B cell (primary cell): ENCODE measurements around the gene HPCAL4. TPM values are rescaled to one million over a fixed set of nuclear protein-coding genes. Genes with fewer than 3 reads are reported as not detected.

Source experiments
- ATAC-seq: fragments of 200-7000 bp; cut with Tn5 transposase; one replicate; pipeline ENCODE4 v1.10.0; 2021; ENCODE audit warnings: low read depth, mild to moderate bottlenecking, moderate number of reproducible peaks, moderate library complexity
- CTCF ChIA-PET: fragments of 350-600 bp; sonication (Branson Sonifier 250); formaldehyde crosslinking; loops from one replicate; lab custom pipeline; 2021; ENCODE audit warnings: antibody characterized with exemption, inconsistent platforms; lab: Charles Lee
- POLR2A ChIA-PET: fragments of 350-600 bp; sonication (Branson Sonifier 250); formaldehyde crosslinking; loops from one replicate; lab custom pipeline; 2021; ENCODE audit warnings: antibody characterized with exemption; lab: Charles Lee
- DNase-seq: peaks from one replicate; pipeline ENCODE4 v3.0.0; 2013
- H2AFZ ChIP-seq: 2 replicates; pipeline ENCODE4 v1.6.1; 2012; ENCODE audit warnings: mild to moderate bottlenecking, low read depth, low read length; ENCODE audit not compliant: insufficient read depth, poor library complexity, severe bottlenecking
- H3K27ac ChIP-seq, 2 donors: 1 replicate in 1 of 2; 2 replicates in 1 of 2; pipeline ENCODE4 v1.5.1; 2012 to 2013; ENCODE audit warnings: low read length in 2 of 2, mild to moderate bottlenecking in 2 of 2, moderate library complexity in 1 of 2
- H3K27me3 ChIP-seq, 4 experiments: fragments of 200-600 bp in 1 of 4; sonication (generic) in 1 of 4; replicated peaks in 1 of 4; 1 replicate in 2 of 4; 2 replicates in 2 of 4; pipeline versions ENCODE4 v1.6.1 to v1.7.0; 2013 to 2016; ENCODE audit warnings: low read length in 3 of 4, mild to moderate bottlenecking in 2 of 4, mixed read lengths in 1 of 4, moderate library complexity in 1 of 4; ENCODE audit not compliant: insufficient read depth in 4 of 4, control insufficient read depth in 3 of 4; ENCODE audit errors: control extremely low read depth in 1 of 4
- H3K36me3 ChIP-seq, 2 experiments: replicated peaks in 1 of 2; 1 replicate in 1 of 2; 2 replicates in 1 of 2; pipeline versions ENCODE4 v1.6.1 to v1.7.1; 2013; ENCODE audit warnings: low read length in 1 of 2; ENCODE audit not compliant: insufficient read depth in 2 of 2, control insufficient read depth in 1 of 2; ENCODE audit errors: control extremely low read depth in 1 of 2, extremely low read depth in 1 of 2
- H3K4me1 ChIP-seq, 2 donors: fragments of 200-600 bp in 1 of 2; sonication (generic) in 1 of 2; 1 replicate in 1 of 2; 2 replicates in 1 of 2; pipeline versions ENCODE4 v1.5.1 to v1.6.1; 2013 to 2017; ENCODE audit warnings: low read length in 2 of 2; ENCODE audit not compliant: control insufficient read depth in 2 of 2, insufficient read depth in 2 of 2
- H3K4me2 ChIP-seq: replicated peaks from 2 replicates; pipeline ENCODE3; 2012; ENCODE audit warnings: mild to moderate bottlenecking, low read depth, low read length; ENCODE audit not compliant: poor library complexity, severe bottlenecking
- H3K4me3 ChIP-seq, 5 experiments: fragments of 200-600 bp in 1 of 5; sonication (generic) in 1 of 5; 1 replicate in 3 of 5; 2 replicates in 2 of 5; pipeline versions ENCODE4 v1.5.1 to v1.7.0; 2011 to 2016; ENCODE audit warnings: low read length in 4 of 5, mild to moderate bottlenecking in 4 of 5, low read depth in 2 of 5, control low read depth in 1 of 5, moderate library complexity in 1 of 5; ENCODE audit not compliant: insufficient read depth in 1 of 5; ENCODE audit errors: control extremely low read depth in 1 of 5, extremely low read depth in 1 of 5
- H3K79me2 ChIP-seq: fragments of 200-600 bp; sonication (generic); one replicate; pipeline ENCODE4 v1.6.0; 2016; ENCODE audit warnings: low read length; ENCODE audit not compliant: control insufficient read depth, insufficient read depth
- H3K9ac ChIP-seq: fragments of 200-600 bp; sonication (generic); 2 replicates; pipeline ENCODE4 v1.6.1; 2017; ENCODE audit warnings: mild to moderate bottlenecking, low read length, moderate library complexity
- H3K9me3 ChIP-seq, 3 donors: one replicate each; pipeline versions ENCODE4 v1.6.1 to v1.7.1; 2013; ENCODE audit warnings: low read length in 2 of 3; ENCODE audit not compliant: control insufficient read depth in 2 of 3, insufficient read depth in 1 of 3; ENCODE audit errors: control extremely low read depth in 1 of 3
- H4K20me1 ChIP-seq: 2 replicates; pipeline ENCODE4 v1.6.0; 2012; ENCODE audit warnings: mild to moderate bottlenecking, low read length; ENCODE audit not compliant: insufficient read depth, control insufficient read depth, poor library complexity, severe bottlenecking
- H3K27ac Mint-ChIP-seq: one replicate; pipeline ENCODE4 v1.8.0; 2021; ENCODE audit warnings: mixed read lengths
- H3K27me3 Mint-ChIP-seq: one replicate; pipeline ENCODE4 v1.8.0; 2021; ENCODE audit warnings: mixed read lengths
- H3K4me1 Mint-ChIP-seq: one replicate; pipeline ENCODE4 v1.8.0; 2021; ENCODE audit warnings: mixed read lengths
- H3K4me3 Mint-ChIP-seq: one replicate; pipeline ENCODE4 v1.8.0; 2021; ENCODE audit warnings: mixed read lengths
- H3K9me3 Mint-ChIP-seq: one replicate; pipeline ENCODE4 v1.8.0; 2022; ENCODE audit warnings: mixed read lengths; ENCODE audit not compliant: insufficient read depth
- EZH2 ChIP-seq: IDR thresholded peaks from 2 replicates; pipeline ENCODE4 v1.6.1; 2012; ENCODE audit warnings: borderline replicate concordance, low read depth, mild to moderate bottlenecking, moderate library complexity, low read length; ENCODE audit not compliant: insufficient read depth, poor library complexity, severe bottlenecking
- WGBS: methylation state at CpG from one replicate; pipeline ENCODE4 v1.1.5; 2013; ENCODE audit warnings: missing lambda C conversion rate; ENCODE audit not compliant: insufficient coverage; 5-methylcytosine and 5-hydroxymethylcytosine counted together
- intact Hi-C: fragments of 100-400 bp; cut with micrococcal nuclease; formaldehyde crosslinking; loops from one replicate; pipeline ENCODE4 v1.10.0; 2022
- polyA plus RNA-seq: library from polyadenylated mRNA; depleted of rRNA; stranded (reverse); fragments of >200 nt; gene quantifications from 2 replicates; pipeline ENCODE4 v1.2.3, GENCODE V29; 2012
- total RNA-seq, 2 donors: library from RNA; stranded (reverse); fragments of 120-200 nt in 1 of 2; gene quantifications; 1 replicate in 1 of 2; 2 replicates in 1 of 2; pipeline versions ENCODE4 v1.2.3 to v1.2.4, GENCODE V29; 2013 to 2022
- TF ChIP-seq, protein P1 (sequence below): fragments of 200-600 bp; IDR thresholded peaks from one replicate; pipeline ENCODE4 v1.8.0; 2022; ENCODE audit warnings: antibody characterized with exemption, mild to moderate bottlenecking

HPCAL4 gene
- total and polyA plus RNA-seq, 2 donors (not counting 1 experiment from before 2014, with no cell fraction given) = not detected

DNA sequence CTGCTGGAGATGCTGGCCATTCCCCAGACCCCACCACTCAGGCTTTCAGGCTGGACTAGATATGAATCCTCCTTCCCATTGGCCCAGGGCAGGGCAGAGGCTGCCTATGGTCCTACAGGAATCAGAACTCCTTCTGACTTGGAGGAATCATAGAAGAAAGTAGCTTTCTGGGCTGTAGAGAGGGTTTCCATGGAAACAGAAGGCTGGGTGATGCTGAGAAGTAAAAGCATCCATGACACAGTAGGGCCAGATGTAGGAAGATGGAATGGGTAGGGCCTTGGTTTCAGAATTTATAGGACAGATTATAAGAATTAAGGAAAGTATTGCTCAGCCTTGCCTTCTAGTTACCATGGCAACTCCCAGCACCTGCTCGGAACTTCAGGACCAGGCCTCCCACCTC lies 28.4 kb downstream of the HPCAL4 start:
- H3K9me3 Mint-ChIP-seq = no peaks in the 10 kb centered on the region
- WGBS = no CpG with 5 or more reads among the region's 1 CpG
- H3K9ac ChIP-seq = no peak overlapping the region
- H3K4me2 ChIP-seq = no peak overlapping the region
- H3K4me1 Mint-ChIP-seq = peaks cover 3% of the 10 kb centered on the region
- H3K27me3 Mint-ChIP-seq = no peaks in the 10 kb centered on the region
- H3K27ac ChIP-seq = no peak overlapping the region
- ChIA-PET POLR2A (no interaction called here), CTCF (interaction anchor here (1.9 to 2.6 kb wide), 2 partner anchors 10 to 57 kb away, joined by 4 to 14 read pairs; no protein-coding TSS in a partner anchor)
- intact Hi-C loops = no loop called here
- no peak overlapping the region for H3K27ac Mint-ChIP-seq
- H3K36me3 ChIP-seq = no peaks in the 10 kb centered on the region
- DNase-seq (no peak), ATAC-seq (no peak)
- no peaks in the 10 kb centered on the region for H4K20me1 ChIP-seq
- H3K4me3 ChIP-seq = no peak overlapping the region
- H3K79me2 ChIP-seq = no peaks in the 10 kb centered on the region
- no peak overlapping the region for H2AFZ ChIP-seq
- peaks cover 0 to 9% (median 1%) of the 10 kb centered on the region in 4 experiments for H3K27me3 ChIP-seq
- H3K9me3 ChIP-seq = no peaks in the 10 kb centered on the region
- H3K4me1 ChIP-seq = peaks cover 0 to 2% of the 10 kb centered on the region in 2 donors
- no peak overlapping the region for H3K4me3 Mint-ChIP-seq
- no peak for TF ChIP-seq EZH2
- TF ChIP-seq, protein P1, sequence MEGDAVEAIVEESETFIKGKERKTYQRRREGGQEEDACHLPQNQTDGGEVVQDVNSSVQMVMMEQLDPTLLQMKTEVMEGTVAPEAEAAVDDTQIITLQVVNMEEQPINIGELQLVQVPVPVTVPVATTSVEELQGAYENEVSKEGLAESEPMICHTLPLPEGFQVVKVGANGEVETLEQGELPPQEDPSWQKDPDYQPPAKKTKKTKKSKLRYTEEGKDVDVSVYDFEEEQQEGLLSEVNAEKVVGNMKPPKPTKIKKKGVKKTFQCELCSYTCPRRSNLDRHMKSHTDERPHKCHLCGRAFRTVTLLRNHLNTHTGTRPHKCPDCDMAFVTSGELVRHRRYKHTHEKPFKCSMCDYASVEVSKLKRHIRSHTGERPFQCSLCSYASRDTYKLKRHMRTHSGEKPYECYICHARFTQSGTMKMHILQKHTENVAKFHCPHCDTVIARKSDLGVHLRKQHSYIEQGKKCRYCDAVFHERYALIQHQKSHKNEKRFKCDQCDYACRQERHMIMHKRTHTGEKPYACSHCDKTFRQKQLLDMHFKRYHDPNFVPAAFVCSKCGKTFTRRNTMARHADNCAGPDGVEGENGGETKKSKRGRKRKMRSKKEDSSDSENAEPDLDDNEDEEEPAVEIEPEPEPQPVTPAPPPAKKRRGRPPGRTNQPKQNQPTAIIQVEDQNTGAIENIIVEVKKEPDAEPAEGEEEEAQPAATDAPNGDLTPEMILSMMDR = no peak

DNA sequence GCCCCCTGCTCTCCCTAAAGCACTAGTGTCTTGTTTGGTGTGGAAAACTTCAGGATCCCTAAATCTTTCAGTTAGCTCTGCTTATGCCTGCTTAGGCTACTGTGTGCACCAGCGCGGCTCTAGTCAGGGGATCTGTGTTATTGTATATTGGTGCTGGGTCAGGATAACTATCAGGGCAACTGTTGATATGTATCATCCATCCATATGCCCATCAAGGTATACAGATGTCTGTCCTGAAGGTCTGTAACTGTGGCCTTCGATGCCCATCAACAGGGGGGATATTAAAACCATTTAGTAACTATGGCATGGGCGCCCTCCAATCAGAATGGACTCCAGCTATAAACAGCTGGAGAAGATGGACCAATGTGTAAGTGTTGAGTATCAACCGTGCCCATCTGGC lies 31.7 kb downstream of the HPCAL4 start:
- H3K4me2 ChIP-seq = no peak overlapping the region
- 100% methylated on average over 2 of the region's 5 CpGs for WGBS

More for the DNA sequence above, 31.7 kb downstream of the HPCAL4 start:
- Mint-ChIP-seq H3K4me3 (no peak overlapping the region), H3K4me1 (peaks cover 2% of the 10 kb centered on the region), H3K27me3 (peaks cover under 1% of the 10 kb centered on the region), H3K27ac (no peak overlapping the region), H3K9me3 (no peaks in the 10 kb centered on the region)
- no peak overlapping the region for H3K9ac ChIP-seq
- no peak overlapping the region for H3K4me3 ChIP-seq
- no peaks in the 10 kb centered on the region for H3K79me2 ChIP-seq
- no peak overlapping the region for H3K27ac ChIP-seq
- ChIA-PET CTCF (interaction anchor here (0.7 to 11.2 kb wide), 6 partner anchors 8 to 52 kb away, joined by 3 to 190 read pairs (median 22); partner anchors contain the start of gene NT5C1A), POLR2A (no interaction called here)
- H3K4me1 ChIP-seq = peaks cover 0 to 4% of the 10 kb centered on the region in 2 donors
- no peaks in the 10 kb centered on the region for H4K20me1 ChIP-seq
- H3K36me3 ChIP-seq = no peaks in the 10 kb centered on the region
- H2AFZ ChIP-seq = no peak overlapping the region
- DNase-seq = no peak
- H3K27me3 ChIP-seq = peaks cover 0 to 4% (median 0%) of the 10 kb centered on the region in 4 experiments
- intact Hi-C loops = no loop called here
- no peak for ATAC-seq
- no peak for TF ChIP-seq EZH2
- TF ChIP-seq, protein P1 = no peak
- no peaks in the 10 kb centered on the region for H3K9me3 ChIP-seq
